B cell (primary cell): ENCODE results near the gene ZMYND12. TPM values are rescaled to one million over a fixed set of nuclear protein-coding genes. Genes with fewer than 3 reads are reported as not detected.

Experiments used
- ATAC-seq: fragments of 200-7000 bp; cut with Tn5 transposase; one replicate; pipeline ENCODE4 v1.10.0; 2021; ENCODE audit warnings: low read depth, mild to moderate bottlenecking, moderate number of reproducible peaks, moderate library complexity
- CTCF ChIA-PET: fragments of 350-600 bp; sonication (Branson Sonifier 250); formaldehyde crosslinking; loops from one replicate; lab custom pipeline; 2021; ENCODE audit warnings: antibody characterized with exemption, inconsistent platforms; lab: Charles Lee
- POLR2A ChIA-PET: fragments of 350-600 bp; sonication (Branson Sonifier 250); formaldehyde crosslinking; loops from one replicate; lab custom pipeline; 2021; ENCODE audit warnings: antibody characterized with exemption; lab: Charles Lee
- DNase-seq: peaks from one replicate; pipeline ENCODE4 v3.0.0; 2013
- H2AFZ ChIP-seq: 2 replicates; pipeline ENCODE4 v1.6.1; 2012; ENCODE audit warnings: mild to moderate bottlenecking, low read depth, low read length; ENCODE audit not compliant: insufficient read depth, poor library complexity, severe bottlenecking
- H3K27ac ChIP-seq, 2 donors: 1 replicate in 1 of 2; 2 replicates in 1 of 2; pipeline ENCODE4 v1.5.1; 2012 to 2013; ENCODE audit warnings: low read length in 2 of 2, mild to moderate bottlenecking in 2 of 2, moderate library complexity in 1 of 2
- H3K27me3 ChIP-seq, 4 experiments: fragments of 200-600 bp in 1 of 4; sonication (generic) in 1 of 4; replicated peaks in 1 of 4; 1 replicate in 2 of 4; 2 replicates in 2 of 4; pipeline versions ENCODE4 v1.6.1 to v1.7.0; 2013 to 2016; ENCODE audit warnings: low read length in 3 of 4, mild to moderate bottlenecking in 2 of 4, mixed read lengths in 1 of 4, moderate library complexity in 1 of 4; ENCODE audit not compliant: insufficient read depth in 4 of 4, control insufficient read depth in 3 of 4; ENCODE audit errors: control extremely low read depth in 1 of 4
- H3K36me3 ChIP-seq, 2 experiments: replicated peaks in 1 of 2; 1 replicate in 1 of 2; 2 replicates in 1 of 2; pipeline versions ENCODE4 v1.6.1 to v1.7.1; 2013; ENCODE audit warnings: low read length in 1 of 2; ENCODE audit not compliant: insufficient read depth in 2 of 2, control insufficient read depth in 1 of 2; ENCODE audit errors: control extremely low read depth in 1 of 2, extremely low read depth in 1 of 2
- H3K4me1 ChIP-seq, 2 donors: fragments of 200-600 bp in 1 of 2; sonication (generic) in 1 of 2; 1 replicate in 1 of 2; 2 replicates in 1 of 2; pipeline versions ENCODE4 v1.5.1 to v1.6.1; 2013 to 2017; ENCODE audit warnings: low read length in 2 of 2; ENCODE audit not compliant: control insufficient read depth in 2 of 2, insufficient read depth in 2 of 2
- H3K4me2 ChIP-seq: replicated peaks from 2 replicates; pipeline ENCODE3; 2012; ENCODE audit warnings: mild to moderate bottlenecking, low read depth, low read length; ENCODE audit not compliant: poor library complexity, severe bottlenecking
- H3K4me3 ChIP-seq, 5 experiments: fragments of 200-600 bp in 1 of 5; sonication (generic) in 1 of 5; 1 replicate in 3 of 5; 2 replicates in 2 of 5; pipeline versions ENCODE4 v1.5.1 to v1.7.0; 2011 to 2016; ENCODE audit warnings: low read length in 4 of 5, mild to moderate bottlenecking in 4 of 5, low read depth in 2 of 5, control low read depth in 1 of 5, moderate library complexity in 1 of 5; ENCODE audit not compliant: insufficient read depth in 1 of 5; ENCODE audit errors: control extremely low read depth in 1 of 5, extremely low read depth in 1 of 5
- H3K79me2 ChIP-seq: fragments of 200-600 bp; sonication (generic); one replicate; pipeline ENCODE4 v1.6.0; 2016; ENCODE audit warnings: low read length; ENCODE audit not compliant: control insufficient read depth, insufficient read depth
- H3K9ac ChIP-seq: fragments of 200-600 bp; sonication (generic); 2 replicates; pipeline ENCODE4 v1.6.1; 2017; ENCODE audit warnings: mild to moderate bottlenecking, low read length, moderate library complexity
- H3K9me3 ChIP-seq, 3 donors: one replicate each; pipeline versions ENCODE4 v1.6.1 to v1.7.1; 2013; ENCODE audit warnings: low read length in 2 of 3; ENCODE audit not compliant: control insufficient read depth in 2 of 3, insufficient read depth in 1 of 3; ENCODE audit errors: control extremely low read depth in 1 of 3
- H4K20me1 ChIP-seq: 2 replicates; pipeline ENCODE4 v1.6.0; 2012; ENCODE audit warnings: mild to moderate bottlenecking, low read length; ENCODE audit not compliant: insufficient read depth, control insufficient read depth, poor library complexity, severe bottlenecking
- H3K27ac Mint-ChIP-seq: one replicate; pipeline ENCODE4 v1.8.0; 2021; ENCODE audit warnings: mixed read lengths
- H3K27me3 Mint-ChIP-seq: one replicate; pipeline ENCODE4 v1.8.0; 2021; ENCODE audit warnings: mixed read lengths
- H3K4me1 Mint-ChIP-seq: one replicate; pipeline ENCODE4 v1.8.0; 2021; ENCODE audit warnings: mixed read lengths
- H3K4me3 Mint-ChIP-seq: one replicate; pipeline ENCODE4 v1.8.0; 2021; ENCODE audit warnings: mixed read lengths
- H3K9me3 Mint-ChIP-seq: one replicate; pipeline ENCODE4 v1.8.0; 2022; ENCODE audit warnings: mixed read lengths; ENCODE audit not compliant: insufficient read depth
- EZH2 ChIP-seq: IDR thresholded peaks from 2 replicates; pipeline ENCODE4 v1.6.1; 2012; ENCODE audit warnings: borderline replicate concordance, low read depth, mild to moderate bottlenecking, moderate library complexity, low read length; ENCODE audit not compliant: insufficient read depth, poor library complexity, severe bottlenecking
- WGBS: methylation state at CpG from one replicate; pipeline ENCODE4 v1.1.5; 2013; ENCODE audit warnings: missing lambda C conversion rate; ENCODE audit not compliant: insufficient coverage; 5-methylcytosine and 5-hydroxymethylcytosine counted together
- intact Hi-C: fragments of 100-400 bp; cut with micrococcal nuclease; formaldehyde crosslinking; loops from one replicate; pipeline ENCODE4 v1.10.0; 2022
- polyA plus RNA-seq: library from polyadenylated mRNA; depleted of rRNA; stranded (reverse); fragments of >200 nt; gene quantifications from 2 replicates; pipeline ENCODE4 v1.2.3, GENCODE V29; 2012
- total RNA-seq, 2 donors: library from RNA; stranded (reverse); fragments of 120-200 nt in 1 of 2; gene quantifications; 1 replicate in 1 of 2; 2 replicates in 1 of 2; pipeline versions ENCODE4 v1.2.3 to v1.2.4, GENCODE V29; 2013 to 2022
- TF ChIP-seq, protein P1 (sequence below): fragments of 200-600 bp; IDR thresholded peaks from one replicate; pipeline ENCODE4 v1.8.0; 2022; ENCODE audit warnings: antibody characterized with exemption, mild to moderate bottlenecking

Gene ZMYND12
- total and polyA plus RNA-seq, 2 donors (not counting 1 experiment from before 2014, with no cell fraction given), result 0.34 to 0.79 TPM

DNA sequence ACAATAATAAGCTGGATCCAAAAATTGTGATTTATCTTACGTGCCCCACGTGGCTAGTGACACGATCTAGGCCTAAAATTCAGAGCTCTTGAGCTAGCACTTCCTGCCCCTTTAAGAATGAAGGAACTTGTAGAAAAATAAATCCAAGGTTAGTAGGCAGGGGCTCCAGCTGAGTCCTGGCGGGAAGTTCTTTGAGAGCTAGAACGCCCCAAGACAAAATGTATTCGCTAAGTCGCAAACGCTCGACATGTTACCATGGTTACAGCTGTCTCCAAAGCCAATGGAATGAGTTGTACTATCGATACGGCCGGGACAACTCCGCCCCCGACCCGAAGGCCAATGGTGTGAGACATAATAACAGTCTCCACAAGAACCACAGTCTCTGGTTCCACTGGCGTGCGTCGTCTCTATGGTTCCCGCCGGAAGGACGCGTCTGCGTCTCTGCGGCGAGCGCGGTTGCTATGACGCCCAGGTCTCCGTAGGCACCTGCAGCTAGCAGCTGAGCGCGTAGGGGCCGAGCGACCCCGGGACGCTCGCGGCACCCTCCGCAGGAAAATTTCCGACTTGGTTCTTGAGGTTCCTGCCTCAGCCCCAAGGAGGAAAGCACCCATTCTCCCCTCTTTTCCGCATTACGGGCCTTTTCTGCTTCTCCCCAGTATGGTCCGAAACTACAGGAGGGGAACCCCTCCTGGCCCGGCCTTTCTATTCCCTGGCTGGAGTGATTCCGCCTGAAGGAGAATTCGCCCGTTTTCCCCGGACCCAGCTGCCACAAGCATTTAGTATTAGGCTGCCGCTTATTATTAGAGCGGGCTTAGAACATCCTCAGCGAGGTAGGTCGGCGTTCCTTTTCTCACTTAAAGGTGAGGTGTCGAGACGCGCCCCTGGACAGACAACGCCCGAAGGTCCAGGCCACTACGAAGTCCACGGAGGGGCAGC is 7.3 kb upstream of the ZMYND12 start, which contains the start of gene CCDC30:
Gene CCDC30 (plus strand): TSS at position 459 of the 936 bp plus-strand sequence. CDS start 17,266 bp downstream, outside the sequence.
- H3K27ac Mint-ChIP-seq, result peak within 1 kb of the TSS; percentile 93
- Histone ChIP-seq H3K9me3 (no peaks in the 10 kb centered on the region), H3K4me2 (peak within 1 kb of the TSS; percentile 86), H3K27ac (peak within 1 kb of the TSS; percentile 70 to 84), H3K4me3 (peak within 1 kb of the TSS; percentile 19 to 71 (median 65)), H3K27me3 (no peaks in the 10 kb centered on the region), H4K20me1 (no peaks in the 10 kb centered on the region), H2AFZ (peak within 1 kb of the TSS; percentile 66), H3K9ac (peak within 1 kb of the TSS; percentile 70), H3K79me2 (peaks cover 5% of the 10 kb centered on the region), H3K36me3 (peaks cover 0 to 29% of the 10 kb centered on the region in 2 experiments), H3K4me1 (peaks cover 15 to 18% of the 10 kb centered on the region in 2 donors)
- intact Hi-C loops, result loop anchor here (1.0 kb wide), 3 partner anchors 8 to 219 kb away; partner anchors contain the start of genes FOXJ3 and YBX1
- H3K4me1 Mint-ChIP-seq, result peaks cover 40% of the 10 kb centered on the region
- CTCF ChIA-PET, result interaction anchor here (1.3 to 1.6 kb wide), 2 partner anchors 428 to 611 kb away, joined by 3 to 4 read pairs; no protein-coding TSS in a partner anchor
- peak; percentile 99 for DNase-seq
- no peaks in the 10 kb centered on the region for H3K27me3 Mint-ChIP-seq
- peak within 1 kb of the TSS; percentile 73 for H3K4me3 Mint-ChIP-seq
- no peaks in the 10 kb centered on the region for H3K9me3 Mint-ChIP-seq
- POLR2A ChIA-PET, result interaction anchor here (0.5 to 1.2 kb wide), 2 partner anchors 9 to 304 kb away, joined by 3 to 4 read pairs; partner anchors contain the start of genes C1orf50 and P3H1
- 2% methylated on average over 57 of the region's 59 CpGs for WGBS
- no peak for TF ChIP-seq EZH2
- TF ChIP-seq, protein P1, sequence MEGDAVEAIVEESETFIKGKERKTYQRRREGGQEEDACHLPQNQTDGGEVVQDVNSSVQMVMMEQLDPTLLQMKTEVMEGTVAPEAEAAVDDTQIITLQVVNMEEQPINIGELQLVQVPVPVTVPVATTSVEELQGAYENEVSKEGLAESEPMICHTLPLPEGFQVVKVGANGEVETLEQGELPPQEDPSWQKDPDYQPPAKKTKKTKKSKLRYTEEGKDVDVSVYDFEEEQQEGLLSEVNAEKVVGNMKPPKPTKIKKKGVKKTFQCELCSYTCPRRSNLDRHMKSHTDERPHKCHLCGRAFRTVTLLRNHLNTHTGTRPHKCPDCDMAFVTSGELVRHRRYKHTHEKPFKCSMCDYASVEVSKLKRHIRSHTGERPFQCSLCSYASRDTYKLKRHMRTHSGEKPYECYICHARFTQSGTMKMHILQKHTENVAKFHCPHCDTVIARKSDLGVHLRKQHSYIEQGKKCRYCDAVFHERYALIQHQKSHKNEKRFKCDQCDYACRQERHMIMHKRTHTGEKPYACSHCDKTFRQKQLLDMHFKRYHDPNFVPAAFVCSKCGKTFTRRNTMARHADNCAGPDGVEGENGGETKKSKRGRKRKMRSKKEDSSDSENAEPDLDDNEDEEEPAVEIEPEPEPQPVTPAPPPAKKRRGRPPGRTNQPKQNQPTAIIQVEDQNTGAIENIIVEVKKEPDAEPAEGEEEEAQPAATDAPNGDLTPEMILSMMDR, result no peak
- peak; percentile 99 for ATAC-seq
